Measurements from ENCODE around the gene MISP. TPM values are rescaled to one million over a fixed set of nuclear protein-coding genes. Genes with fewer than 3 reads are reported as not detected.
A peak's percentile ranks its signal among the peaks of the same experiment; 100 is the strongest.

The MISP gene
- total and polyA plus RNA-seq, 2 of the 13 experiments (the other 11 are each of a cell fraction or from before 2014, with no cell fraction given), result 0.67 to 1.3 TPM

- TF ChIP-seq TMF1 (CRISPR knock-in tag; IDR thresholded peaks at IDR 0.05; ENCODE audit: low read depth) (0 out of 2 replicates have a peak, but pooled peaks have one; percentile 38), ZNF20 (CRISPR knock-in tag; IDR thresholded peaks at IDR 0.05) (no peak), NFATC3 (CRISPR knock-in tag; IDR thresholded peaks at IDR 0.05) (0 out of 2 replicates have a peak, but pooled peaks have one; percentile 71), PAWR (CRISPR knock-in tag; IDR thresholded peaks at IDR 0.05; ENCODE audit: borderline replicate concordance) (no peak), ZNF629 (CRISPR knock-in tag; conservative IDR thresholded peaks at IDR 0.05) (peak; percentile 34; the same call in 1 of the 2 replicates), YEATS2 (CRISPR knock-in tag; IDR thresholded peaks at IDR 0.05; ENCODE audit: borderline replicate concordance) (peak; percentile 78; the same call in 1 of the 2 replicates), CBX5 (CRISPR knock-in tag; IDR thresholded peaks at IDR 0.05; ENCODE audit: borderline replicate concordance) (peak; percentile 60; the same call in 1 of the 2 replicates), MTA1 (CRISPR knock-in tag; IDR thresholded peaks at IDR 0.05; ENCODE audit: borderline replicate concordance) (0 out of 2 replicates have a peak, but pooled peaks have one; percentile 36), FOXK1 (CRISPR knock-in tag; IDR thresholded peaks at IDR 0.05; ENCODE audit: borderline replicate concordance, low read depth) (peak; percentile 59; the same call in 1 of the 2 replicates), TBP (CRISPR knock-in tag; IDR thresholded peaks at IDR 0.05) (no peak), ZNF124 (CRISPR knock-in tag; IDR thresholded peaks at IDR 0.05) (peak; percentile 90; the same call in 1 of the 2 replicates), GZF1 (CRISPR knock-in tag; IDR thresholded peaks at IDR 0.05) (no peak), ZBTB43 (CRISPR knock-in tag; conservative IDR thresholded peaks at IDR 0.05) (peak; percentile 95), NCOA2 (CRISPR knock-in tag; IDR thresholded peaks at IDR 0.05) (peak; percentile 81), ZMYM4 (CRISPR knock-in tag; IDR thresholded peaks at IDR 0.05) (peak; percentile 69), CREB3 (CRISPR knock-in tag; IDR thresholded peaks at IDR 0.05) (peak; percentile 93), ARID2 (CRISPR knock-in tag; IDR thresholded peaks at IDR 0.05; ENCODE audit: borderline replicate concordance) (0 out of 2 replicates have a peak, but pooled peaks have one; percentile 63), ZNF431 (CRISPR knock-in tag; IDR thresholded peaks at IDR 0.05; ENCODE audit: borderline replicate concordance, low read depth) (no peak), ZBTB7B (CRISPR knock-in tag; IDR thresholded peaks at IDR 0.05) (peak; percentile 78), JARID2 (CRISPR knock-in tag; IDR thresholded peaks at IDR 0.05; ENCODE audit: insufficient replicate concordance) (no peak), HDAC2 (CRISPR knock-in tag; IDR thresholded peaks at IDR 0.05) (peak; percentile 80; the same call in 1 of the 2 replicates), MYNN (CRISPR knock-in tag; IDR thresholded peaks at IDR 0.05; ENCODE audit: low read depth) (peak; percentile 78; the same call in 1 of the 2 replicates), NFKB2 (CRISPR knock-in tag; IDR thresholded peaks at IDR 0.05; ENCODE audit: borderline replicate concordance) (peak; percentile 67; the same call in 1 of the 2 replicates), ZBTB8A (CRISPR knock-in tag; IDR thresholded peaks at IDR 0.05; ENCODE audit: borderline replicate concordance, low read depth) (no peak), KLF6 (CRISPR knock-in tag; IDR thresholded peaks at IDR 0.05) (peak; percentile 88), TEF (CRISPR knock-in tag; IDR thresholded peaks at IDR 0.05) (peak; percentile 69; the same call in 1 of the 2 replicates), BCL6 (CRISPR knock-in tag; IDR thresholded peaks at IDR 0.05) (peak; percentile 48), ZNF331 (CRISPR knock-in tag; IDR thresholded peaks at IDR 0.05) (peak; percentile 85; the same call in 1 of the 2 replicates), ZNF614 (CRISPR knock-in tag; IDR thresholded peaks at IDR 0.05; ENCODE audit: borderline replicate concordance) (peak; percentile 80; the same call in 1 of the 2 replicates)
Measured at GRCh38 chr19:778910-779653, 28.2 kb downstream of the MISP start (continued).

Data from HepG2 (cell line).